ENCODE results near the gene PTOV1.

PTOV1 gene

GRCh38 chr19:49892716-49893115 is 41.8 kb downstream of the PTOV1 start:
- DNase-seq = no peak

DNA sequence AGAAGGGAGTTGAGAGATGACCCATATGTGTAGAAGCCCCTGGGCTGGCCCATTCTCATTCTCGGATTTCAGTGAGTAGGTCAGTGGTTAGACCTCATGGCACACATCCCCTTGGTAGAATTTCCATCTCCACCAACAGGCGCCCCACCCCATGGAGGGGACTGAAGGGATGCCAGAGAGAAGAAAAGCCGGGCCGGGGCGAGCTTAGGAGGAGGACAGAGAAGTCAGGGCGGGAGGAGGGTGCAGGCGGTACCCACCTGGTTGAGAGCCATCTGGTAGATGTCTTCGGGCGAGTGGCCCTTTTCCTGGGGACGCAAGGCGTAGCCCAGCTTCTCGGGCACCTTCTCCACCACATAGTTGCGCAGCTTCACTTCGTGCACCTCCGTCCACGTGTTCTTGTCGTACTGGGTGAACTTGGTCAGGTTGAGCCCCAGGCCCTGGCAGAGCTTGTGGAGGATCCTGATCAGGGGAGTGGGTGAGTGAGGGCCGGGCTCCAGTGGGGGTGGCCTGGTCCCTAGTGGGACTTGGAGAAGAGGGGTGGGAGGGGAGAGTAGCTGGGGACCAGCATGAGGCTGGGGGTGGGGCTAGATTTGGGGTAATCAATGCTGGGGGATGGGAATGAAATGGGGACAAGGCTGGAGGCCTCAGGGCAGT is 43.2 kb downstream of the PTOV1 start:
- no peak for DNase-seq

- DNase-seq = no peak
Observed at GRCh38 chr19:49894879-49895565, 44.1 kb downstream of the PTOV1 start.

- no peak for DNase-seq
Observed at GRCh38 chr19:49895566-49896297, 44.8 kb downstream of the PTOV1 start.

GRCh38 chr19:49896863-49897621 is 46.1 kb downstream of the PTOV1 start, which contains the start of gene IL4I1:
TSS of gene IL4I1 (minus strand) at chr19:49896887. CDS start at chr19:49896160, 727 bp downstream.
- DNase-seq = no peak

- no peak for DNase-seq
Observed at GRCh38 chr19:49904136-49904535, 53.2 kb downstream of the PTOV1 start.

GRCh38 chr19:49906879-49907564 is 56.1 kb downstream of the PTOV1 start:
- no peak for DNase-seq

DNA sequence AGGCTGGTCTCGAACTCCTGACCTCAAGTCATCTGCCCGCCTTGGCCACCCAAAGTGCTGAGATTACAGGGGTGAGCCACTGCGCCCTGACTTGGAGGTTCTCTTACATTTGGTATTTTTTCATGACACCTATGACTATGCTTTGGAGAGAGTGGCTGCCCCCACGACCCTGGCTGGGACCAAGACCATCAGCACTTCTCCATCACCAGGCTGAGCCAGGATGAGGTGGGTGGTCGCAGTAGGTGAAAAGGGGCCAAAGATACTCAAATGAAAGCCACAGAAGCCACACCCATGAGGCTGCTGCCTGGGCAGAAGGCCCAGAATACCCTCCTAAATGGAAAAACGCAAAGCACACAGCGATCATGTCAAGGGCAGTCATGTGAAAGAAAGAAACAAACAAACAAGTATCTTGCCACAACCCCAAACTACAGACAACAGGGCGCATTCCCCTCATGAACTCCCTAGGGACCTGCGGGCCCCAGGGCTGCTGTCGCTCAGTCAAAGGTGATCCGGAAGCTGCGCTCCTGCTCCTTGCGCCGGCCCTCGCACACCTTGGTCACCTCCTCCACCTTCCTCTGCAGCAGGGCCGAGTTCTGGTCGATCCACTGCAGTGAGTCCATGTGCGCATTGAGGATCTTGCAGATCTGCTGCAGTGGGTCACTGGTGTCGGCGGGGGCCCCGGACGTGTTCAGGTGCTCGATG is 56.9 kb downstream of the PTOV1 start:
- DNase-seq = no peak

- no peak for DNase-seq
Observed at GRCh38 chr19:49908480-49909420, 57.8 kb downstream of the PTOV1 start.

DNA sequence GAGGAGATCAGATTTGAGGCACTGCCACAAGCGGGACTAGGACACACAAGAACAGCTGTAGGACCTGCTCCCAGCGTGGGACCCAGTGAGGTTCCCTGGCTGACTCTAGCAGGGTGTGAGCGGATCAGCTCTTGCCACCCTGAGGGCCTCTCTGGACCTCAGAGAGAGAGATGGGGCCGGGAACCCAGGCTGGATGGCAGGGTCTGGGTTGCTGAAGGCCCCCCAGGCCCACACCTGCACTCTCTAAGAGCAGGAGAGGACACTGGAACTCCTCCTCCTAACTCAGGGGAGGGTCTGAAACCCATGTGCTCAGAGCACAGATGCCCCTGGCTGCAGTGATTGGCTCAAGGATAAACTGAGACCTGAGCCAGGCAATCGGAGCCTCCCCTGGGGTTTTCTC is 59.2 kb downstream of the PTOV1 start:
- no peak for DNase-seq
